Colonic mucosa (tissue), 4 donors: ENCODE results near the gene CAMK1G. TPM values are rescaled to one million over a fixed set of nuclear protein-coding genes. Genes with fewer than 3 reads are reported as not detected.
A peak's percentile ranks its signal among the peaks of the same experiment; 100 is the strongest.

Experiments
- DNase-seq: peaks from one replicate; pipeline ENCODE4 v3.0.0-alpha.2; 2020
- H3K27ac ChIP-seq: fragments of 200-600 bp; one replicate; pipeline ENCODE4 v1.8.0; 2021
- H3K27me3 ChIP-seq: fragments of 200-600 bp; one replicate; pipeline ENCODE4 v1.8.0; 2021
- H3K36me3 ChIP-seq: fragments of 200-600 bp; one replicate; pipeline ENCODE4 v1.8.0; 2021
- H3K4me1 ChIP-seq: fragments of 200-600 bp; one replicate; pipeline ENCODE4 v1.8.0; 2021; ENCODE audit warnings: mild to moderate bottlenecking
- H3K4me3 ChIP-seq: fragments of 200-600 bp; one replicate; pipeline ENCODE4 v1.8.0; 2021
- H3K9ac ChIP-seq, 2 donors: one replicate each; pipeline ENCODE4 v1.7.0; 2013; ENCODE audit warnings: control low read depth in 2 of 2, low read depth in 2 of 2, low read length in 2 of 2
- H3K9me3 ChIP-seq: fragments of 200-600 bp; one replicate; pipeline ENCODE4 v1.8.0; 2021
- CTCF ChIP-seq: fragments of 200-600 bp; IDR thresholded peaks from one replicate; pipeline ENCODE4 v1.8.0; 2022; ENCODE audit warnings: antibody characterized with exemption, mild to moderate bottlenecking
- intact Hi-C: fragments of 100-400 bp; cut with DNase I; formaldehyde crosslinking; loops from one replicate; pipeline ENCODE4 v1.14.1; 2022
- total RNA-seq, 2 donors: library from RNA; stranded (reverse); fragmentation: NEBNext Ultra II Directional in 1 of 2; extraction: Animal tissue kit (Norgen Biotek cat#: 25700) in 1 of 2; gene quantifications; one replicate each; pipeline ENCODE4 v1.2.1, GENCODE V29; 2021
- donor health status: healthy.
- donor health status: DM: no; HTN: no; CAD: no.
- donor health status: DM: no; HTN: no; CAD: no.

CAMK1G gene
- total RNA-seq, 2 donors from 2014 or later, result 0.21 TPM; not detected in 1

- TF ChIP-seq CTCF, result no peak
- Histone ChIP-seq H3K9ac (no peak overlapping the region), H3K4me3 (no peak overlapping the region), H3K27me3 (no peaks in the 10 kb centered on the region), H3K9me3 (no peaks in the 10 kb centered on the region), H3K27ac (no peak overlapping the region), H3K4me1 (no peaks in the 10 kb centered on the region), H3K36me3 (no peaks in the 10 kb centered on the region)
- no peak for DNase-seq
- intact Hi-C loops, result no loop called here
These were observed 17.0 kb downstream of the CAMK1G start for GRCh38 chr1:209600541-209600940.

GRCh38 chr1:209601809-209602657 is 18.5 kb downstream of the CAMK1G start:
- TF ChIP-seq CTCF, result peak; percentile 57
- DNase-seq, result no peak
- Histone ChIP-seq H3K4me3 (no peak overlapping the region), H3K36me3 (no peaks in the 10 kb centered on the region), H3K9ac (no peak overlapping the region), H3K4me1 (no peaks in the 10 kb centered on the region), H3K27me3 (no peaks in the 10 kb centered on the region), H3K27ac (no peak overlapping the region), H3K9me3 (no peaks in the 10 kb centered on the region)
- intact Hi-C loops, result loop anchor here (2.0 kb wide), 1 partner anchor 91 kb away; no protein-coding TSS in a partner anchor

GRCh38 chr1:209603877-209604276 is 20.4 kb downstream of the CAMK1G start:
- Histone ChIP-seq H3K36me3 (no peaks in the 10 kb centered on the region), H3K27me3 (no peaks in the 10 kb centered on the region), H3K27ac (no peak overlapping the region), H3K4me3 (no peak overlapping the region), H3K9ac (no peak overlapping the region), H3K9me3 (no peaks in the 10 kb centered on the region), H3K4me1 (no peaks in the 10 kb centered on the region)
- TF ChIP-seq CTCF, result no peak
- DNase-seq, result no peak
- intact Hi-C loops, result loop anchor here (2.0 kb wide), 1 partner anchor 89 kb away; no protein-coding TSS in a partner anchor

GRCh38 chr1:209607102-209607794 is 23.7 kb downstream of the CAMK1G start:
- H3K27ac ChIP-seq, result no peak overlapping the region
- DNase-seq, result no peak
- TF ChIP-seq CTCF, result no peak
- H3K4me1 ChIP-seq, result no peaks in the 10 kb centered on the region
- H3K4me3 ChIP-seq, result no peak overlapping the region
- no peaks in the 10 kb centered on the region for H3K27me3 ChIP-seq
- H3K36me3 ChIP-seq, result no peaks in the 10 kb centered on the region
- intact Hi-C loops, result no loop called here
- no peaks in the 10 kb centered on the region for H3K9me3 ChIP-seq
- no peak overlapping the region for H3K9ac ChIP-seq

- no peak overlapping the region for H3K27ac ChIP-seq
- no peaks in the 10 kb centered on the region for H3K9me3 ChIP-seq
- no peak overlapping the region for H3K4me3 ChIP-seq
- no peaks in the 10 kb centered on the region for H3K4me1 ChIP-seq
- no peaks in the 10 kb centered on the region for H3K36me3 ChIP-seq
- intact Hi-C loops, result no loop called here
- H3K9ac ChIP-seq, result no peak overlapping the region
- TF ChIP-seq CTCF, result no peak
- H3K27me3 ChIP-seq, result no peaks in the 10 kb centered on the region
- no peak for DNase-seq
These were observed 24.3 kb downstream of the CAMK1G start for GRCh38 chr1:209607795-209608178.
